Skeletal muscle cell (primary cell): ENCODE measurements around the gene C15orf61.

ENCODE experiments used
- DNase-seq: peaks from one replicate; pipeline ENCODE4 v3.0.0-alpha.2; 2010; ENCODE audit warnings: low read depth
- H3K4me3 ChIP-seq: 2 replicates; pipeline ENCODE4 v1.5.1; 2011; ENCODE audit warnings: low read depth, mild to moderate bottlenecking, control low read depth, low read length, moderate library complexity

The C15orf61 gene

DNA sequence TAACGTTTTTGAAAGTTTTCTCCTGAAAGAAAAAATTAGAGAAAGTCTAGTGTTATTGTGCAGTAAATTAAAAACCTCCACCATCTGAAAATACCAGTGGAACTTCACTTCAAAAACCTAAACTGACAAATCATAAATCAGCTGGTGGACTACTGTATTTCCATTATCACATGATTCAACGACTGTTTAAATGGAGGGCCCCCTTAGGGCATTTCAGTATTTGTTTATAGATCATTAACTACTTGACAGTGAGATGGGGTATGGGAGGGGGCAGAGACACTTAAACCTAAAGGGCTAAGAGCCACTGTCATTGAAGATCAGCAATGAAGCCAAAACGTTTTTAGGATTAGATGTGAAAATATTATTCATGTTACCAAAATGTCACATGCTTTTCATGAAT is 8.8 kb upstream of the C15orf61 start:
- H3K4me3 ChIP-seq = no peak overlapping the region

DNA sequence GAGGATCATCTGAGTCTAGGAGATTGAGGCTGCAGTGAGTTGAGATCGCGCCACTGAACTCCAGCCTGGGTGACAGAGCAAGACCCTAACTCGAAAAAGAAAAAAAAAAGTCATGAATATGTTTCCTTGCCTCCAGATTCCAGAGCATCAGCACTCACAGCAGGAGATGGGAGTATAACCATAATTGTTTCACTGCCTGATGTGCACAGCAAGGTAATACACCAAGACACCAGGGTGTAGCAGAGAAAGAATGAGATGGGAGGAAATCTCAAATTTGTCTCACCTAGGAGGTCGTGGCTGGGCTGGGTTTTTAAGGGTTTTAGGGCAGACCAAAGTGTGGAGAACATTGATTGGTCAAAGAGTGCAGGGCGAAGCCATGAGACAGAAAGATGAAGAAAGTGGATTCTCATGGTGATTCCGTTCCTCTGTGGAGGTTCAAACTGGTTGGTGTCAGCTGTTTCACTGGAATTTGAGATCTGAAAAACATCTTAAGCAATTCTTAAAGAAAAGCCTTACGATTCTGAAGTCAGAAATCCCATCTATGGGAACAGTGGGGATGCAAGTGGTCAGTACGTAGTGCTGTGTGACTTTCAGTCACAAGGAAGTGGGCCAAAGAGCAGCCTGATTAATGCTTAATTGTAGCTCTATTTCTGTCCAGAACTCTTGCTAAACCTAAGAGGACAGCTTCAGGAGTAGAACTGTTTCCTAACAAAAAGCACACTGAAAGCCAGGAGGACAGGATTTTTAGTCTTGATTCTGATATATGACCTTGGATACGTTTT is 7.8 kb upstream of the C15orf61 start:
- H3K4me3 ChIP-seq = no peak overlapping the region
- DNase-seq = no peak

More for the DNA sequence above, 8.8 kb upstream of the C15orf61 start:
- no peak for DNase-seq

DNA sequence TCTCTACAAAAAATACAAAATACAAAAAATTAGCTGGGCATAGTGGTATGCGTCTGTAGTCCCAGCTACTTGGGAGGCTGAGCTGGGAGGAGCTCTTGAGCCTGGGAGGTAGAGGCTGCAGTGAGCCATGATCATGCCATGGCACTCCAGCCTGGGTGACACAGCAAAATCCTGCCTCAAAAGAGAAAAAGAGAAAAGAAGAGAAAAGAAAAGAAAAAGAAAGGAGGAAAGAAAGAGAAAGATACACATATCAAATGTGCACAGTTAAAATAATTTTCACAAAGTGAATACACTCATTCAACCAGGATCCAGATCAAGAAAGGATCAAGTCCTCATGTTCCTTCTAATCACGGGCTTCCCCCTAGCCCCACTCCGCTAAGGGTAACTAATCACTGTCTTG is 5.8 kb upstream of the C15orf61 start:
- DNase-seq = no peak
- no peak overlapping the region for H3K4me3 ChIP-seq

DNA sequence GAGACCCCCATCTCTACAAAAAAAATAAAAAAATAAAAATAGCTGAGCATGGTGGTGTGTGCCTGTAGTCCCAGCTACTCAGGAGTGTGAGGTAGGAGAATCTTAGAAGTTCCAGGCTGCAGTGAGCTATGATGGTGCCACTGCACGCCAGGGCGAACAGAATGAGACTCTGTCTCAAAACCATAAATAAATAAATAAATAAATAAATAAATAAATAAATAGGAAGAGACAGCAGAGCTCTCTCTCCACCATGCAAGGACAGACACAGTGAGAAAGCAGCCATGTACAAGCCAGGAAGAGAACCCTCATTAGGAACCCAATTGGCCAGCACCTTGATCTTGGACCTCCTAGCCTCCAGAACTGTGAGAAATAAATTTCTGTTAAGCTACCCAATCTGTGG is 5.4 kb upstream of the C15orf61 start:
- H3K4me3 ChIP-seq = no peak overlapping the region
- DNase-seq = no peak

DNA sequence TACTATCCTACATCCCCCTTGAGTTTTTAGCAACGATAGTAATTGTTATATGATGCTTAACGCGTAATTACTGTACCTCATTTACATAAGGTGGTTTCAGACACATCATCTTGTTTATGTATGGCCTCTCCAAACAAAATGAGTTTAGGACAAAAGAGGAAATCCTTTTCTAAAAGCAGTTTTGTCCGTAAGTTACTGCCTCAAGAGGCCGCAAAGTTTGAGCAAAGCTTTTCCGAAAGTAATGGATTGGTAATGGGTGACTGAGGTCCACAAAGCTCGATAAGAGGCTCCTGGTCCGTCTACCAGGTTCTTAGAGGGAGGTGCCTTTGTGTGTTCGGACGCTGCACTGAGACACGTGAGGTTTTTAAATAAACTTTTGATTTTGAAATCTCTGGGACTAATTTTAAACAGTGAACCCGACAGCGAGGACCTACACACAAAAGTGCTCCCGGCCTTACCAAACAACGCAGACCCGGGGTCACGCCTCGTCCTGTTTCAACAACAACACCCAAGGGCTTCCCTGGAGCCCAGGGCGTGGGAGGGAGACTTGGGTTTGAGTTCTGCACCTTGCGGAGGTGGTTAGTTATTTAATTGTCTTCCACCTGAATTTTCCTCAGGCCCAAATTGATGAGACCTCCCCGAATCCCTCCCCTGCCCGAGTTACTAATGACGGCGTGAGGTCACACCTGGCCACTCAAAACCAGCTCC is 456 bp upstream of the C15orf61 start:
- H3K4me3 ChIP-seq = peak overlapping the region; percentile 88

DNA sequence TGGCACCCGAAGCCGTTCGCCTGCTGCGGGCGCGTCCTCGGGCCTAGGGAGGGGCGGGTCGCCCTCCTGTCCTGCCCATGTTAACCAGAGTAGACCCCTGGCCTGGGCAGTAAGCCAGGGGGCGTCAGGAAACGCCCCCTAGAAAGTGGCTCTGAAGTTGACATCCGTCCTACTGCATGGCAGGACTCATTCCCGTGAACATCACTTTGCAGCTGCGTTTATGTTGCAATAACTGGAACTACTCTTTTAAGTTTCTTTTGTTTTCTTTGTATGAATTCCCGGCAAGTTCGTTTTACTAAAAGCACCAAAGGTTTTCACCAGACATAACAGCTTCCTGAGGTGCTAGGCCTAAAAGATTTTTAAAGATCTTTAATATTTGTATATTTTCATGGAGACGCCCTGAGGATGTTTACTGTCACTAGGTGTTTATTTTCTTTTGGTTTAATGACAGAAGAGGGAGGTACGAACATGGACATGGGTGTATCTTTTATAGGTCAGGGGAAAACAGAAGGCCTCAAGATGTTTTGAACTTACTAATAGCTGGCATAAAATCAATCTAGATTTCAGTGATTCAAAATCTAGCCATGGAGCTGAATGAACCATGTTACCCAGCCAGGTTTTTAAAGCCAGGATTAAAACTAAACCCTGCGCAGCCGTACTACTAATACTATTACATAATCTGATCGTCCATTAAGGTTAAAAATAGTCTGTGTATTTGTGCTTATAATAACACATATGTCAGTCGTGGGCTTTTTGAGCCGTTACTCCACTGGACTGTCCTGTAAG is 1.0 kb downstream of the C15orf61 start:
- H3K4me3 ChIP-seq = peak overlapping the region; percentile 88
- no peak for DNase-seq

More for the DNA sequence above, 456 bp upstream of the C15orf61 start:
- DNase-seq = no peak

DNA sequence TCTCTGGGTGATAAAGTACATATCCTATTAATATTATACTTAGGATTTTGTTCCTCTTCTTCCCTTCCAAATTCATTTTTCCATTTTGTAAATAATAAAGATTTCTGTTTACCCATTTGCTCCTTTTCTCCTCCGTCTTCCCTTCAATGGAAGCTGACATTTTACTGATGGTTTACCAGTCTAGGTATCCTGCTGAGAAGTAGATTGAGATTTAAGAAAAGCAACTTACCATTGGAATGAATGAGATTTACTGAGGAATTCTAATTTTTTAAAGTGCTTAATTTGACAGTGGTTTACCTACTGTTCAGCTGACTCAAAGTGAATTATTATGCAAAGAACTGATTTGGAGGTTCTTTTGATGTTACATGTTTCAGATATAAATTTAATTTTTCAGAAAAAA is 2.4 kb downstream of the C15orf61 start:
- DNase-seq = no peak
- peak overlapping the region; percentile 88 for H3K4me3 ChIP-seq

DNA sequence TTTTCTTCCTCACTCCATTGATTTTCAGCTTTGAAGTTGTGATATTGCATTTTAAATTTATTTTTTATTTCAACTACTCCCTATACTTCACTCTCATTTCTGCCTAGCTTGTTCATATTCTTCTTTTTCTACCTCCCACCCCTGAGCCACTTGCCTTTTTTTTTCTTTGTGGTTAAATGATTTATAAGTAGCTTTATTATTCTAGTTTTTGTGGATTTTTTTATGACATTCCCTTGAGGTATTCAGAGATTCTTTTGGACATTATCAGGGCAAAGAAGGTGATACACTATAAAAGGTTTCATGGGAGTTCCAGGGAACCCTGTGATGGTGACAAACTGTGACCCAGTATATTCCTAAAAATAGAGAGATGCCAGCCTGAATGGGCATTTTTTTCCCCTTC is 3.3 kb downstream of the C15orf61 start:
- no peak for DNase-seq
- no peak overlapping the region for H3K4me3 ChIP-seq

DNA sequence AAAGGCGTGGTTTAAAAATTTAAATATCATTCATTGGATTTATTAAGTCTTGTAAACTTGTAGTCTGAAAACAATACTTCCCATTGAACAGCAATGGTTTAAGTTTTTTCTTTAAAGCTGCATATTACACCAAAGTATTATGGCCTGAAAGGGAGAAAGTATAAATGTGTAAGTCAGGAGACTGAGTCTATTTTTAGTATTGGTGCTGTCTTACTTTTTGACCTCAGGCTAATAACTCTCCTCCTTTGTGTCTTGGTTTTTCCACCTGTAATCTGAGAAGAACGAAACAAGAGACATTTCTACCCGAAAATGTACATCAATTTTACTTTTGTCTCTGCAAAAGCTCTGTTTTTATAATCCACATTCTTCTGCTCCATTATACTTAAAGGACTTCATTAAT is 7.6 kb downstream of the C15orf61 start:
- H3K4me3 ChIP-seq = no peak overlapping the region
- no peak for DNase-seq

DNA sequence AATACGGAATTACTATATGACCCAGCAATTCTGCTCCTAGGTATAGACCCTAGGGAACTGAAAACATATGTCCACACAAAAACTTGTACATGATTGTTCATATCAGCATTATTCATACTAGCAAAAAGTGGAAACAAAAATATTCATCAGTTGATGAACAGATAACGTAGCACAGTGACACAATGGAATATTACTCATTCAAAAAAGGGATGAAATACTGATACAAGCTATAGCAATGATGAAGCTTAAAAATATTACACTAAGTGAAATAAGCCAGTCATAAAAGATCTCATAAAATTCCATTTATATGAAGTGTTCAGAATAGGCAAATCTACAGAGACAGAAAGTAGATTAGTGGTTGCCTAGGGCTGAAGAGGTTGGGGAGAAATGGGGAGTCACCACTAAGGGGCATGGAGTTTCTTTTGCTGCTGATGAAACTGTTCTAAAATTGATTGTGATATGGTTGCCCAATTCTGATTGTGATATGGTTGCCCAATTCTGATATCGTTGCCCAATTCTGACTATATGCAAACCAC is 10.5 kb downstream of the C15orf61 start:
- peak; percentile 15 for DNase-seq
- no peak overlapping the region for H3K4me3 ChIP-seq

DNA sequence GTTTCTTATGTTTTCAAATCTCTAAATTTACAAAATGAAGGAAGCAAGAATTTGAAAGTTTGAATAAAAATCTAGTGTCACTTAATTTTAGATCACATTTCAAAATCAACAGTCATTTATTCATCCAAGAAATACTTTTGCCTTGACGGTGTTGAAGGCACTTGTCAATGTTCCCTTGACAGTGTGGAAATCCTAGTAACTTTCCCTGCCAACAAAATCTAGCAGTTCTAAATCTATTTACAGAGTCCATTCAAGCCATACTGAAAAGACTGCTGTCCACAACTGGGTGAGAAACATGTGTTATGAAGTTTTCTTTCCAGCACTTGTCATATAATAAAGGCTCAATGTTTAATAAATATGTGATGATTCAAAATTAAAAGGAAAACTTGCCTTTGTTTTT is 12.9 kb downstream of the C15orf61 start:
- H3K4me3 ChIP-seq = no peak overlapping the region
- no peak for DNase-seq

DNA sequence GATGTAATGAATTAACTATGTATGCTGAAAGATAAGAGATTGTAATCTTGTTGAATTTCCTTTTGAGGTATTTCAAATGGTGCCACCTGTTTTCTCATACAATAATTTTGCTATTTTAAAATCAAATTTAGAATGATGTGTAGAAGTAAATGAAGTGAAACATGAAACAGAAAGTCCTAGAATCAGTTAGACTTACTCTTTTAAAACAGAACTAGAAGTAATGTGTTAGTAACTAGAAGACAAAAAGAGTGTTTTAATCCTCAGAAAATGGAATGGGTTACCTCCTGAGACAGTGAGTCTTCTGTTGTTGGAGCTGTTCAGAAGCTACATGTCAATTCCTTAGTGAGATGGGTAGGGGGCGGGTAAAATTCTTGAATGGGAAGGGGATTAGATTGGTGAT is 13.4 kb downstream of the C15orf61 start:
- DNase-seq = no peak

DNA sequence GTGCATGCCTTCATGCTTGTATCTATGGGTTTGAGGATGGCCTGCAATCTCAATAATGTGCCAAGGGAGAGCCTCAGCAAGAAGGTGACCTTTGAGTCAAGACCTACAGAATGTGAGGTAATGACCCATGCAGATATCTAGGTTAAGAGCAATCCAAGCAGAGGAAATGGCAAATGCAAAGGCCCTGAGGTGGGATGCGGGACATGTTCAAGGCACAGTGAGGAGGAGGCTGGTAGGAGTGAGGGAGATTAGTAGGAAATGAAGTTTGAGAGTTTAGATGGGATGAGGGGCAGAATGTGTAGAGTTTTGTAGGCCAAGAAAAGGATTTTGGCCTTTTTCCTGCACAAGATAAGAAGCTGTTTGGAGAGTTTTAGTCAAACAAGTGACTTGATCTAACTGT is 16.8 kb downstream of the C15orf61 start:
- DNase-seq = no peak
- no peak overlapping the region for H3K4me3 ChIP-seq

More for the DNA sequence above, 13.4 kb downstream of the C15orf61 start:
- no peak overlapping the region for H3K4me3 ChIP-seq

DNA sequence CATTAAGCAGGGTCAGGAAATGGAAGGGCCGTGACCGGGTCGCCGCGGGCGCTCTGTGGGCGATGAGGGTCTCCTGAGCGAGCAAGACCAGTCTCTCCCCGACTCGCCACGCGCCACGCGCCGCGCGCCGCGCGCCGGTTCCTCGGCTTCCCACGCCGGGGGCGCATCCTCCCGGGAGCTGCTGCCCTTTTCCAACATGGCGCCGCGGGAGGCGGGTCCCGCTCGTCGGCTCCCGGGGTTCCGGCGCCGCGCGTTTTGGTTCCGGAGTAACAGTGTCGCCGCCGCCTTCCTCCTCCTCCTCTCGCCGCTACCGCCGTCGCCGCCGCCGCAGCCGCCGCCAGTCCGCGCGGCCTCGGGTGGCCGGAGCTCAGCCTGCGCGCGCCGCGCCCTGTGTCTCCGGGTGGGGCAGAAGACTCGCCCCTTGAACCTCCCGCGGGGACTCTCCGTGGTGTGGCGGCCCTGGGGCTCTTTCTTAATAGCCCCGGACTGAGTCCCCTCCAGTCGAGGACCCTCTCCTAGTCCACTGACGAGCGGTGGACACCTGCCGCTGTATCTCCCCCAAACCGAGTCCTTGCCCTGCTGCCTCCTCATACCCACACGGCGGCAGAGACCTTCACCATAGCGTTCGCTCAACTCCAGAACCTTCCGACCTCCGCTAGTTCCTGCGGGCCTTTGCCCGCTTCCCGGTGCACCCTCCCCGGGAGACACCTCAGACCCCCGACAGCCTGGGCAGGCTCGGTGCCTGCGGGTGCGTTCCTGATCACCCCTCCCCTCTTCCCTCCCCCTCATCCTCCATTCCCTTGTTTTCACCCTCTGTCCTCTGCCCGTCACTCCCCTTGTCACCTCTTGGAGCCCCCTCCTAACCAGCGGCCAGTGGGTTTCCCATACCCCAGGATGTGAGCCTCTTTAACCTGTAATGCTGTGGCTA is 21.8 kb downstream of the C15orf61 start, which contains the start of gene MAP2K5:
MAP2K5 (plus strand) TSS at position 284 of the 928 bp plus-strand sequence; CDS start at position 917, 633 bp downstream.
- no peak for DNase-seq

DNA sequence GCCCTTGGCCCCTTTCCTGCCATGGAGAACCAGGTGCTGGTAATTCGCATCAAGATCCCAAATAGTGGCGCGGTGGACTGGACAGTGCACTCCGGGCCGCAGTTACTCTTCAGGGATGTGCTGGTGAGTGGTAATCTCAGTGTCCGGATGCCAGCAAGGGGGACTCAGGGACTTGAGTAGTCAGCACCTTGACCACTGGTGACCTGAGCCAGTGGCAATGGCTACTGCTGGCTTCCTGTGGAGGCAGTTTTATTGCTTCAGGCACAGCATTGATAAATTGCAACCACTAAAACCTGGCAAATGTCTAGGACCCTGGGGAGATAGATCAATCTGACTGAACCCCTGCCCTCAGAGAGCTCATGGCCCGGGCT is 22.4 kb downstream of the C15orf61 start:
- no peak for DNase-seq
- H3K4me3 ChIP-seq = peak overlapping the region; percentile 88

More for the DNA sequence above, 21.8 kb downstream of the C15orf61 start, which contains the start of gene MAP2K5:
- peak within 1 kb of the TSS; percentile 88 for H3K4me3 ChIP-seq

DNA sequence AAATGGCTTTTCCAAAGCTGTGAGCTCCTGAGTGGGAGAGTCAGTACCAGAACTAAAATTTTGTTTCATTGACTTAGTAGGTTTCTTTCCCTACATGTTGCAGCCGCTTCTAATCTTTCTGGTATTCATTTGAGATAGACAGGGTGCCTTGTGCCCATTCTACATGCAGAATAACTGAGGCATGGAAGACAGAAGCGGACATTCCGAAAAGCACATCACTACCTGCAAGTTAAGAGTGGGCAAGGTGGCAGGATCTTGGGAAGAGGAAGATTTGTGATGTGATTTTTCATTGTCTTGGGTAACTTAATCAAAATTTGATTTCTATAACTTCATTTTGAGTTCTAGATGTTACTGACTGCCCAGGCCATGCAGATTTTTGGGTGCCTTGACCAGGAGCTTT is 23.5 kb downstream of the C15orf61 start:
- no peak for DNase-seq

DNA sequence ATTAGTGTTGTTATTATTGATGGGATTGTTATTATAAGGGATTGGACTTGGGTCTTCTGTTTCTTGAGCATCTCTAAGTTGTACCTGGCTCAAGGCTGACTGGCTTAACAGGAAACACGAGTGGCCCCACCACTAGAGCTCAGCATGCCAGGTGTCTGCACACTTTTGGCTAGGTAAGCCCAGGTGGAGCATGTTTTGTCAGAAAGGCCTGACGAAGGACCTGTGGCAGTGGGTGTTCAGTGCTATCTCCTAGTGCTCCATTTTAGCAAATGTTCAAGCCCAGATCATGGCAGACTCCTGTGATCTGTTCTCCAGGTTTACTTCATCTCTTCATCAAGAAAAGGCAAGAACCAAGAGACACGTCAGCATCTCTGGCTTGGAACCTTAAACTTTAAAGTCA is 24.9 kb downstream of the C15orf61 start:
- no peak overlapping the region for H3K4me3 ChIP-seq
- no peak for DNase-seq

More for the DNA sequence above, 23.5 kb downstream of the C15orf61 start:
- H3K4me3 ChIP-seq = no peak overlapping the region

DNA sequence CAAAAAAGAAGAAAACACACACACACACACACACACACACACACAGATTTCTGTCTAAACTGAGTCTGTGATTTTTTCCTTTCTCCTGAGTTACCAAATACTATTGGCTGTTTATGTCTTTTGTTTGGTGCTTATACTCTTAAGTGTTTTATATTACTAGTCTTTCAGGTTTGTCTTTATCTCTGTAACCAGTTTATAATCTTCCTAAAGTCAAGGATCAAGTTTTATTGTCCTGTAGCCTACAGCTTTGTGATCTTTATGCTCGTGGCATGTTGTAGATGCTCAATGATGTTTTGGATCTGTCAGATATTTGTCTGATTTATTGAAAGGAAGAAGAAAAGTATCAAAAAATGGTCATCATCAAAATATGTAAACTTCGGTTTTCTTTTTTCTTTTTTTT is 26.1 kb downstream of the C15orf61 start:
- no peak for DNase-seq
- H3K4me3 ChIP-seq = no peak overlapping the region

DNA sequence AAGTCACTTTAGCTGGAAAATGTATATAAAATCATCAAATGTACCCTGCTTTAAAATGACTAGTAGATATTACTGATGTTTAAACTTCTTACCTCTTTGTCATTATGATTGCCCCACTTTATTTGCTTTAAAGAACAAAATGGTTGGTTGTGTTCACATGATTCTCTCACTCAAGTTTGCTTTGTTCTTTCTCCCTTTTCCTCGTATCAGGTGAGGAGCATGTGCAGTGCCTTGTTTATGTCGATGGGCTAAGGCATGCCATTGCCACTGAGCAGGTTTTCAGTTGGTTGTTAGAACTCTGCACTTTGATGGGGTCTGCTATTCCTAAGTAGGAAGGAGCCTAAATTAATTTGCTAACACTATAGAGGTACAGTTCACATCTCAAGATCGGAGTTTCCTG is 26.9 kb downstream of the C15orf61 start:
- no peak for DNase-seq
- no peak overlapping the region for H3K4me3 ChIP-seq
